CD4-positive, alpha-beta T cell (primary cell): ENCODE measurements around the gene TMEM213. TPM values are rescaled to one million over a fixed set of nuclear protein-coding genes. Genes with fewer than 3 reads are reported as not detected.

Experiments
- ATAC-seq: fragments of 200-7000 bp; cut with Tn5 transposase; one replicate; pipeline ENCODE4 v1.10.0; 2022; ENCODE audit warnings: mild to moderate bottlenecking; ENCODE audit not compliant: poor library complexity
- CTCF ChIA-PET: fragments of 350-600 bp; sonication (Branson Sonifier 250); formaldehyde crosslinking; loops from one replicate; lab custom pipeline; 2021; ENCODE audit warnings: antibody characterized with exemption, inconsistent platforms; lab: Charles Lee
- POLR2A ChIA-PET: fragments of 350-600 bp; sonication (Branson Sonifier 250); formaldehyde crosslinking; loops from one replicate; lab custom pipeline; 2021; ENCODE audit warnings: antibody characterized with exemption, inconsistent platforms; lab: Charles Lee
- DNase-seq, 14 experiments: peaks; one replicate each; pipeline ENCODE4 v3.0.0-alpha.2; 2013 to 2020; ENCODE audit warnings: mixed read lengths in 2 of 14
- H3K27ac ChIP-seq, 2 donors: one replicate each; pipeline versions ENCODE4 v1.5.1 to v1.7.0; 2013; ENCODE audit warnings: low read length in 2 of 2, low read depth in 1 of 2, mild to moderate bottlenecking in 1 of 2
- H3K27me3 ChIP-seq, 2 experiments: 1 replicate in 1 of 2; 2 replicates in 1 of 2; pipeline versions ENCODE4 v1.6.1 to v1.7.0; 2013; ENCODE audit warnings: low read length in 2 of 2, control low read depth in 1 of 2, mild to moderate bottlenecking in 1 of 2, moderate library complexity in 1 of 2; ENCODE audit not compliant: insufficient read depth in 2 of 2, control insufficient read depth in 1 of 2
- H3K36me3 ChIP-seq: one replicate; pipeline ENCODE4 v1.6.1; 2013; ENCODE audit warnings: low read length, control low read depth; ENCODE audit not compliant: insufficient read depth
- H3K4me1 ChIP-seq: one replicate; pipeline ENCODE4 v1.6.1; 2013; ENCODE audit warnings: low read length, control low read depth; ENCODE audit not compliant: insufficient read depth
- H3K4me3 ChIP-seq: one replicate; pipeline ENCODE4 v1.5.1; 2013; ENCODE audit warnings: mild to moderate bottlenecking, low read length, moderate library complexity
- H3K9me3 ChIP-seq, 2 experiments: 1 replicate in 1 of 2; 2 replicates in 1 of 2; pipeline versions ENCODE4 v1.6.1 to v1.7.0; 2013; ENCODE audit warnings: low read length in 2 of 2, mild to moderate bottlenecking in 2 of 2, control low read depth in 1 of 2, moderate library complexity in 1 of 2; ENCODE audit not compliant: control insufficient read depth in 1 of 2, insufficient read depth in 1 of 2
- H3K27ac Mint-ChIP-seq: one replicate; pipeline ENCODE4 v1.8.0; 2020; ENCODE audit warnings: mixed read lengths
- H3K27me3 Mint-ChIP-seq: one replicate; pipeline ENCODE4 v1.8.0; 2021; ENCODE audit warnings: mixed read lengths
- H3K36me3 Mint-ChIP-seq: one replicate; pipeline ENCODE4 v1.8.0; 2021; ENCODE audit warnings: low read depth, mixed read lengths
- H3K4me1 Mint-ChIP-seq: one replicate; pipeline ENCODE4 v1.8.0; 2021; ENCODE audit warnings: low read depth, mixed read lengths
- H3K4me3 Mint-ChIP-seq: one replicate; pipeline ENCODE4 v1.8.0; 2020; ENCODE audit warnings: mild to moderate bottlenecking, mixed read lengths
- H3K9me3 Mint-ChIP-seq: one replicate; pipeline ENCODE4 v1.8.0; 2020; ENCODE audit warnings: mixed read lengths
- CTCF ChIP-seq: fragments of 200-600 bp; IDR thresholded peaks from one replicate; pipeline ENCODE4 v1.8.0; 2022; ENCODE audit warnings: antibody characterized with exemption, mild to moderate bottlenecking
- intact Hi-C, 2 experiments: fragments of 100-400 bp; cut with DNase I in 1 of 2; cut with micrococcal nuclease in 1 of 2; formaldehyde crosslinking; loops; one replicate each; pipeline versions ENCODE4 v1.15.1 to v1.9.0; 2023 to 2025; cut with DNase I, micrococcal nuclease
- total RNA-seq, 174 experiments: library from RNA in 2 of 174; stranded (reverse) in 2 of 174; gene quantifications; one replicate each; pipeline ENCODE4 v1.2.3 and lab custom pipeline; 2021 to 2026

Gene TMEM213
- total RNA-seq, 2 experiments from 2014 or later: not detected

- POLR2A ChIA-PET: no interaction called here
- no peaks in the 10 kb centered on the region for H3K4me1 Mint-ChIP-seq
- no peak overlapping the region for H3K27ac Mint-ChIP-seq
- Histone ChIP-seq H3K36me3 (no peaks in the 10 kb centered on the region), H3K4me3 (no peak overlapping the region), H3K9me3 (no peaks in the 10 kb centered on the region), H3K27me3 (no peaks in the 10 kb centered on the region), H3K27ac (no peak overlapping the region), H3K4me1 (no peaks in the 10 kb centered on the region)
- DNase-seq (no peak), ATAC-seq (no peak)
- no peak overlapping the region for H3K4me3 Mint-ChIP-seq
- TF ChIP-seq CTCF: no peak
- CTCF ChIA-PET: no interaction called here
- no peaks in the 10 kb centered on the region for H3K36me3 Mint-ChIP-seq
- intact Hi-C loops: no loop called here
- peaks cover 12% of the 10 kb centered on the region for H3K27me3 Mint-ChIP-seq
- no peaks in the 10 kb centered on the region for H3K9me3 Mint-ChIP-seq
Observed at GRCh38 chr7:138832966-138833365, 35.2 kb downstream of the TMEM213 start.

GRCh38 chr7:138833596-138833995, 35.8 kb downstream of the TMEM213 start:
- H3K27ac ChIP-seq: no peak overlapping the region
- H3K36me3 Mint-ChIP-seq: no peaks in the 10 kb centered on the region
- no peak overlapping the region for H3K27ac Mint-ChIP-seq
- no peak for TF ChIP-seq CTCF
- peaks cover 12% of the 10 kb centered on the region for H3K27me3 Mint-ChIP-seq
- no peaks in the 10 kb centered on the region for H3K9me3 ChIP-seq
- no peak overlapping the region for H3K4me3 ChIP-seq
- H3K4me3 Mint-ChIP-seq: no peak overlapping the region
- POLR2A ChIA-PET: no interaction called here
- H3K4me1 Mint-ChIP-seq: no peaks in the 10 kb centered on the region
- no peaks in the 10 kb centered on the region for H3K4me1 ChIP-seq
- H3K27me3 ChIP-seq: no peaks in the 10 kb centered on the region
- H3K9me3 Mint-ChIP-seq: no peaks in the 10 kb centered on the region
- DNase-seq (no peak), ATAC-seq (no peak)
- intact Hi-C loops: no loop called here
- H3K36me3 ChIP-seq: no peaks in the 10 kb centered on the region
- CTCF ChIA-PET: no interaction called here

- no peak for ATAC-seq
- Mint-ChIP-seq H3K4me1 (no peaks in the 10 kb centered on the region), H3K4me3 (no peak overlapping the region), H3K27me3 (peaks cover 17% of the 10 kb centered on the region), H3K9me3 (no peaks in the 10 kb centered on the region), H3K27ac (no peak overlapping the region), H3K36me3 (no peaks in the 10 kb centered on the region)
- Histone ChIP-seq H3K27me3 (no peaks in the 10 kb centered on the region), H3K4me3 (no peak overlapping the region), H3K36me3 (no peaks in the 10 kb centered on the region), H3K4me1 (no peaks in the 10 kb centered on the region), H3K9me3 (no peaks in the 10 kb centered on the region), H3K27ac (no peak overlapping the region)
- intact Hi-C loops: no loop called here
- ChIA-PET CTCF (no interaction called here), POLR2A (no interaction called here)
- no peak for DNase-seq
- TF ChIP-seq CTCF: no peak
Observed at GRCh38 chr7:138834583-138834982, 36.8 kb downstream of the TMEM213 start.
